HepG2 (cell line): Measurements from ENCODE around the gene HKDC1. TPM values are rescaled to one million over a fixed set of nuclear protein-coding genes. Genes with fewer than 3 reads are reported as not detected.

Experiments used
- ATAC-seq: fragments of 200-7000 bp; cut with Tn5 transposase; 3 replicates; pipeline ENCODE4 v1.9.1; 2020; ENCODE audit warnings: mild to moderate bottlenecking, moderate library complexity
- BruUV-seq: library from RNA; stranded (reverse); fragments of 400-500 nt; replicated peaks from 2 replicates; lab custom pipeline; 2021; lab: Mats Ljungman, UMichigan
- CTCF ChIA-PET: fragments of 300-600 bp; formaldehyde crosslinking; extraction: SDS; loops from one replicate; lab custom pipeline; 2021; ENCODE audit warnings: low total read pairs, inconsistent platforms, low intra/inter-chr PET ratio; lab: Yijun Ruan, JAX
- POLR2A ChIA-PET: fragments of 350-600 bp; sonication (Branson Sonifier 250); formaldehyde crosslinking; loops from one replicate; lab custom pipeline; 2020; ENCODE audit warnings: antibody characterized with exemption, inconsistent platforms; lab: Yijun Ruan, JAX
- DNase-seq: peaks from one replicate; pipeline ENCODE4 v3.0.0-alpha.2; 2015; ENCODE audit warnings: low spot score
- FAIRE-seq: peaks from 3 replicates; lab custom pipeline; 2011; peaks lifted over from hg19 to GRCh38; lab: Jason Lieb, UNC
- H2AFZ ChIP-seq: one replicate; pipeline ENCODE4 v1.6.1; 2011; ENCODE audit warnings: low read length, inconsistent platforms
- H3K27ac ChIP-seq: fragments of 300-600 bp; 3 replicates; pipeline ENCODE4 v1.8.0; 2011; ENCODE audit warnings: mixed run types, mild to moderate bottlenecking, mixed read lengths, low read length, inconsistent platforms; ENCODE audit not compliant: insufficient read depth; ENCODE audit errors: extremely low read length
- H3K27me3 ChIP-seq, 2 experiments: fragments of 200-600 bp in 1 of 2; 2 replicates in 1 of 2; 3 replicates in 1 of 2; pipeline versions ENCODE4 v1.6.0 to v1.8.0; 2011; ENCODE audit warnings: low read length in 2 of 2, mild to moderate bottlenecking in 2 of 2, moderate library complexity in 2 of 2, inconsistent platforms in 1 of 2; ENCODE audit not compliant: insufficient read depth in 2 of 2, control insufficient read depth in 1 of 2
- H3K36me3 ChIP-seq, 2 experiments: fragments of 200-600 bp in 1 of 2; replicated peaks in 1 of 2; 2 replicates in 1 of 2; 3 replicates in 1 of 2; pipeline versions ENCODE4 v1.5.1 to v1.8.0; 2011; ENCODE audit warnings: low read length in 2 of 2, inconsistent platforms in 1 of 2; ENCODE audit not compliant: insufficient read depth in 2 of 2, control insufficient read depth in 1 of 2
- H3K4me1 ChIP-seq: 2 replicates; pipeline ENCODE4 v1.5.1; 2012; ENCODE audit warnings: low read length, inconsistent platforms; ENCODE audit not compliant: insufficient read depth
- H3K4me2 ChIP-seq: 2 replicates; pipeline ENCODE4 v1.6.0; 2011; ENCODE audit warnings: low read depth, low read length, inconsistent platforms
- H3K4me3 ChIP-seq, 3 experiments: fragments of 200-600 bp in 1 of 3; sonication (generic), shearing (Covaris generic) in 1 of 3; replicated peaks in 1 of 3; 2 replicates each; pipeline ENCODE4 v1.5.1; 2011 to 2016; ENCODE audit warnings: low read length in 3 of 3, inconsistent platforms in 2 of 3, low read depth in 2 of 3, mild to moderate bottlenecking in 2 of 3, control low read depth in 1 of 3, mixed read lengths in 1 of 3; ENCODE audit not compliant: insufficient read depth in 1 of 3
- H3K79me2 ChIP-seq: one replicate; pipeline ENCODE4 v1.6.1; 2011; ENCODE audit warnings: low read length, inconsistent platforms; ENCODE audit not compliant: insufficient read depth
- H3K9ac ChIP-seq: 2 replicates; pipeline ENCODE4 v1.6.0; 2011; ENCODE audit warnings: mild to moderate bottlenecking, low read depth, low read length, inconsistent platforms; ENCODE audit not compliant: insufficient read depth
- H3K9me3 ChIP-seq: 2 replicates; pipeline ENCODE4 v1.5.1; 2012; ENCODE audit warnings: mild to moderate bottlenecking, low read length
- H4K20me1 ChIP-seq: 2 replicates; pipeline ENCODE4 v1.6.0; 2011; ENCODE audit warnings: inconsistent platforms, mild to moderate bottlenecking, low read length, moderate library complexity; ENCODE audit not compliant: insufficient read depth
- IRF9 ChIP-seq: sonication (generic); formaldehyde crosslinking; IDR thresholded peaks from 2 replicates; pipeline ENCODE4 v1.8.0; 2022; ENCODE audit warnings: missing genetic modification reagents, mild to moderate bottlenecking, borderline replicate concordance
- TRAFD1 ChIP-seq: sonication (generic); formaldehyde crosslinking; IDR thresholded peaks from 2 replicates; pipeline ENCODE4 v1.5.1; 2020; ENCODE audit warnings: missing genetic modification reagents, mild to moderate bottlenecking, borderline replicate concordance
- ZBTB7A ChIP-seq: sonication (generic); formaldehyde crosslinking; IDR thresholded peaks from 2 replicates; pipeline ENCODE4 v1.8.0; 2022; ENCODE audit warnings: mild to moderate bottlenecking, missing genetic modification reagents
- ZMYM3 ChIP-seq: sonication (generic); formaldehyde crosslinking; IDR thresholded peaks from 2 replicates; pipeline ENCODE4 v1.5.1; 2020; ENCODE audit warnings: mild to moderate bottlenecking, missing genetic modification reagents
- ZNF317 ChIP-seq: sonication (generic); formaldehyde crosslinking; IDR thresholded peaks from 2 replicates; pipeline ENCODE4 v1.5.0; 2020; ENCODE audit warnings: mild to moderate bottlenecking, missing genetic modification reagents
- WGBS: methylation state at CpG from one replicate; pipeline ENCODE4 v1.1.6; 2017; ENCODE audit warnings: low lambda C conversion rate; 5-methylcytosine and 5-hydroxymethylcytosine counted together
- in situ Hi-C: cut with HindIII; loops from 2 replicates; pipeline ENCODE4 v1.10.0; 2017; ENCODE audit warnings: low pct_unique_long_range_greater_than_20kb; ENCODE audit not compliant: extremely low pct_ligation_motif_present
- intact Hi-C: fragments of 100-400 bp; cut with micrococcal nuclease; formaldehyde crosslinking; loops from one replicate; pipeline ENCODE4 v1.10.0; 2022; ENCODE audit not compliant: unreplicated experiment
- polyA plus RNA-seq, 8 experiments: library from polyadenylated mRNA; depleted of rRNA in 3 of 8; stranded (reverse) in 7 of 8; unstranded in 1 of 8; fragments of >200 nt; fragmentation: Illumina TruSeq in 4 of 8; extraction: Trizol in 4 of 8; gene quantifications; 2 replicates each; pipeline versions ENCODE4 v1.2.1 to v1.2.3, GENCODE V29; 2011 to 2016; ENCODE audit warnings: low read depth in 4 of 8, missing spikeins in 1 of 8, mixed read lengths in 1 of 8; ENCODE audit not compliant: insufficient read depth in 1 of 8
- total RNA-seq, 5 experiments: library from RNA; depleted of rRNA; stranded (reverse); fragments of >200 nt; fragmentation: Illumina TruSeq; extraction: Trizol; gene quantifications; 2 replicates each; pipeline ENCODE4 v1.2.3, GENCODE V29; 2016; ENCODE audit warnings: low read depth in 1 of 5
- TF ChIP-seq, protein P1 (sequence below): sonication (generic); formaldehyde crosslinking; IDR thresholded peaks from 2 replicates; pipeline ENCODE4 v1.9.0; 2022; ENCODE audit warnings: missing genetic modification reagents, mild to moderate bottlenecking, borderline replicate concordance
- TF ChIP-seq, protein P2 (sequence below): sonication (generic); formaldehyde crosslinking; IDR thresholded peaks from 2 replicates; pipeline ENCODE4 v1.4.0; 2020; ENCODE audit warnings: missing genetic modification reagents, borderline replicate concordance

The HKDC1 gene
- total and polyA plus RNA-seq, 2 of the 13 experiments (the other 11 are each of a cell fraction or from before 2014, with no cell fraction given) = 8.1 to 12.4 TPM

GRCh38 chr10:69226919-69227450, 6.9 kb downstream of the HKDC1 start:
- H3K4me3 ChIP-seq = no peak overlapping the region
- H4K20me1 ChIP-seq = no peaks in the 10 kb centered on the region
- H2AFZ ChIP-seq = no peak overlapping the region
- no peak for DNase-seq
- TF ChIP-seq ZMYM3 (CRISPR knock-in tag) (no peak), ZBTB7A (CRISPR knock-in tag) (no peak), TRAFD1 (CRISPR knock-in tag) (no peak), IRF9 (no peak), ZNF317 (CRISPR knock-in tag) (no peak)
- TF ChIP-seq, protein P1, sequence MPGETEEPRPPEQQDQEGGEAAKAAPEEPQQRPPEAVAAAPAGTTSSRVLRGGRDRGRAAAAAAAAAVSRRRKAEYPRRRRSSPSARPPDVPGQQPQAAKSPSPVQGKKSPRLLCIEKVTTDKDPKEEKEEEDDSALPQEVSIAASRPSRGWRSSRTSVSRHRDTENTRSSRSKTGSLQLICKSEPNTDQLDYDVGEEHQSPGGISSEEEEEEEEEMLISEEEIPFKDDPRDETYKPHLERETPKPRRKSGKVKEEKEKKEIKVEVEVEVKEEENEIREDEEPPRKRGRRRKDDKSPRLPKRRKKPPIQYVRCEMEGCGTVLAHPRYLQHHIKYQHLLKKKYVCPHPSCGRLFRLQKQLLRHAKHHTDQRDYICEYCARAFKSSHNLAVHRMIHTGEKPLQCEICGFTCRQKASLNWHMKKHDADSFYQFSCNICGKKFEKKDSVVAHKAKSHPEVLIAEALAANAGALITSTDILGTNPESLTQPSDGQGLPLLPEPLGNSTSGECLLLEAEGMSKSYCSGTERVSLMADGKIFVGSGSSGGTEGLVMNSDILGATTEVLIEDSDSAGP (CRISPR knock-in tag) = no peak
- TF ChIP-seq, protein P2, sequence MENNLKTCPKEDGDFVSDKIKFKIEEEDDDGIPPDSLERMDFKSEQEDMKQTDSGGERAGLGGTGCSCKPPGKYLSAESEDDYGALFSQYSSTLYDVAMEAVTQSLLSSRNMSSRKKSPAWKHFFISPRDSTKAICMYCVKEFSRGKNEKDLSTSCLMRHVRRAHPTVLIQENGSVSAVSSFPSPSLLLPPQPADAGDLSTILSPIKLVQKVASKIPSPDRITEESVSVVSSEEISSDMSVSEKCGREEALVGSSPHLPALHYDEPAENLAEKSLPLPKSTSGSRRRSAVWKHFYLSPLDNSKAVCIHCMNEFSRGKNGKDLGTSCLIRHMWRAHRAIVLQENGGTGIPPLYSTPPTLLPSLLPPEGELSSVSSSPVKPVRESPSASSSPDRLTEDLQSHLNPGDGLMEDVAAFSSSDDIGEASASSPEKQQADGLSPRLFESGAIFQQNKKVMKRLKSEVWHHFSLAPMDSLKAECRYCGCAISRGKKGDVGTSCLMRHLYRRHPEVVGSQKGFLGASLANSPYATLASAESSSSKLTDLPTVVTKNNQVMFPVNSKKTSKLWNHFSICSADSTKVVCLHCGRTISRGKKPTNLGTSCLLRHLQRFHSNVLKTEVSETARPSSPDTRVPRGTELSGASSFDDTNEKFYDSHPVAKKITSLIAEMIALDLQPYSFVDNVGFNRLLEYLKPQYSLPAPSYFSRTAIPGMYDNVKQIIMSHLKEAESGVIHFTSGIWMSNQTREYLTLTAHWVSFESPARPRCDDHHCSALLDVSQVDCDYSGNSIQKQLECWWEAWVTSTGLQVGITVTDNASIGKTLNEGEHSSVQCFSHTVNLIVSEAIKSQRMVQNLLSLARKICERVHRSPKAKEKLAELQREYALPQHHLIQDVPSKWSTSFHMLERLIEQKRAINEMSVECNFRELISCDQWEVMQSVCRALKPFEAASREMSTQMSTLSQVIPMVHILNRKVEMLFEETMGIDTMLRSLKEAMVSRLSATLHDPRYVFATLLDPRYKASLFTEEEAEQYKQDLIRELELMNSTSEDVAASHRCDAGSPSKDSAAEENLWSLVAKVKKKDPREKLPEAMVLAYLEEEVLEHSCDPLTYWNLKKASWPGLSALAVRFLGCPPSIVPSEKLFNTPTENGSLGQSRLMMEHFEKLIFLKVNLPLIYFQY (CRISPR knock-in tag) = no peak
- intact Hi-C loops (no loop called here), in situ Hi-C loops (no loop called here)
- CTCF ChIA-PET = no interaction called here
- peaks cover 56% of the 10 kb centered on the region for H3K4me1 ChIP-seq
- no peak overlapping the region for H3K27ac ChIP-seq
- no peak for ATAC-seq
- no peaks in the 10 kb centered on the region; a peak in 3 of 5 replicates for H3K36me3 ChIP-seq
- no peaks in the 10 kb centered on the region for H3K27me3 ChIP-seq
- H3K9me3 ChIP-seq = no peaks in the 10 kb centered on the region
- POLR2A ChIA-PET = no interaction called here
- no peak for FAIRE-seq
- 86% methylated on average over 11 of the region's 14 CpGs for WGBS
- no peak overlapping the region for H3K9ac ChIP-seq
- no peak overlapping the region for H3K4me2 ChIP-seq
- BruUV-seq = no TSS peak
- no peaks in the 10 kb centered on the region for H3K79me2 ChIP-seq
